ENCODE results near the gene CACNA1S.

GRCh38 chr1:201077116-201077515, 35.1 kb downstream of the CACNA1S start:
- TF ChIP-seq CTCF (IDR thresholded peaks at IDR 0.05) = no peak
- TF ChIP-seq POLR2AphosphoS5 (IDR thresholded peaks at IDR 0.05) = no peak
